LNCAP (cell line): Measurements from ENCODE around the gene TRA2A.

Experiments
- TF ChIP-seq, protein P1 (sequence below): fragments of 450-650 bp; IDR thresholded peaks from 2 replicates; pipeline ENCODE4 v1.5.1; 2017; ENCODE audit warnings: mild to moderate bottlenecking

The TRA2A gene

DNA sequence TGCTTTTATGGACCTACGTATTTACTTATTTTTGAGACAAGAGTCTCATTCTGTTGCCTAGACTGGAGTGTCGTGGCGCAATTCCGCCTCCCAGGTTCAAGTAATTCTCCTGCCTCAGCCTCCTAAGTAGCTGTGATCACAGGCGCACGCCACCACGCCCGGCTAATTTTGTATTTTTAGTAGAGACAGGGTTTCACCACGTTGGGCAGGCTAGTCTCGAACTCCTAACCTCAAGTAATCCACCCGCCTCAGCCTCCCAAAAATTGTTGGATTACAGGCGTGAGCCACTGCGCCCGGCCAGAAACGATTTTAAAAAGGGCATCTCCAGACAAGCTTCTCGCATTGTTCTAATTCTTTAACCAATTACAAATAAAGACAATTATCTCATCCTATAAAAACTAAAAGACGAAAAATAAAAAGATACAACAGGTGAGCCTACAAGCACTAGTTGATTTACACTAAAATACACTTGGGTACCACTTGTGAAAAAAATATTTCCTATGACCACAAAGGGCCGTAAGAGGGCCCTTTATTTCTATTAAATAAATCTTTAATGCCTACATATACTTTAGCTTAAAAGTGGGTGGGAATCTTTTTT, 2.4 kb downstream of the TRA2A start:
- TF ChIP-seq, protein P1, sequence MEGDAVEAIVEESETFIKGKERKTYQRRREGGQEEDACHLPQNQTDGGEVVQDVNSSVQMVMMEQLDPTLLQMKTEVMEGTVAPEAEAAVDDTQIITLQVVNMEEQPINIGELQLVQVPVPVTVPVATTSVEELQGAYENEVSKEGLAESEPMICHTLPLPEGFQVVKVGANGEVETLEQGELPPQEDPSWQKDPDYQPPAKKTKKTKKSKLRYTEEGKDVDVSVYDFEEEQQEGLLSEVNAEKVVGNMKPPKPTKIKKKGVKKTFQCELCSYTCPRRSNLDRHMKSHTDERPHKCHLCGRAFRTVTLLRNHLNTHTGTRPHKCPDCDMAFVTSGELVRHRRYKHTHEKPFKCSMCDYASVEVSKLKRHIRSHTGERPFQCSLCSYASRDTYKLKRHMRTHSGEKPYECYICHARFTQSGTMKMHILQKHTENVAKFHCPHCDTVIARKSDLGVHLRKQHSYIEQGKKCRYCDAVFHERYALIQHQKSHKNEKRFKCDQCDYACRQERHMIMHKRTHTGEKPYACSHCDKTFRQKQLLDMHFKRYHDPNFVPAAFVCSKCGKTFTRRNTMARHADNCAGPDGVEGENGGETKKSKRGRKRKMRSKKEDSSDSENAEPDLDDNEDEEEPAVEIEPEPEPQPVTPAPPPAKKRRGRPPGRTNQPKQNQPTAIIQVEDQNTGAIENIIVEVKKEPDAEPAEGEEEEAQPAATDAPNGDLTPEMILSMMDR: no peak

DNA sequence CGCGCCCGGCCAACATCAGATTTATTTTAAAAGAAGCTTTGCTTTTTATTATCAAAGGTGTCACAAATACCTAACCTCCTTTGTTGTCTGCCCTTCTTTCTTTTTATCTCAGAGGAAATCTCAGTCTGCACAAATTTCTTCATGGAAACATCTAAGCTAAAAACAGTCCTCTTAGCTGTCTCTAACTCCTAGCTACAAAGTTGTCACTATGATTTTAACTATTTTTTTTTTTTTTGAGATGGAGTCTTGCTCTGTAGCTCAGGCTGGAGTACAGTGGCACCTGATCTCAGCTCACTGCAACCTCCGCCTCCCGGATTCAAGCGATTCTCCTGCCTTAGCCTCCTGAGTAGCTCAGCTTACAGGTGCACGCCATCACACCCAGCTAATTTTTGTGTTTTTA, 7.3 kb downstream of the TRA2A start:
- TF ChIP-seq, protein P1: no peak

DNA sequence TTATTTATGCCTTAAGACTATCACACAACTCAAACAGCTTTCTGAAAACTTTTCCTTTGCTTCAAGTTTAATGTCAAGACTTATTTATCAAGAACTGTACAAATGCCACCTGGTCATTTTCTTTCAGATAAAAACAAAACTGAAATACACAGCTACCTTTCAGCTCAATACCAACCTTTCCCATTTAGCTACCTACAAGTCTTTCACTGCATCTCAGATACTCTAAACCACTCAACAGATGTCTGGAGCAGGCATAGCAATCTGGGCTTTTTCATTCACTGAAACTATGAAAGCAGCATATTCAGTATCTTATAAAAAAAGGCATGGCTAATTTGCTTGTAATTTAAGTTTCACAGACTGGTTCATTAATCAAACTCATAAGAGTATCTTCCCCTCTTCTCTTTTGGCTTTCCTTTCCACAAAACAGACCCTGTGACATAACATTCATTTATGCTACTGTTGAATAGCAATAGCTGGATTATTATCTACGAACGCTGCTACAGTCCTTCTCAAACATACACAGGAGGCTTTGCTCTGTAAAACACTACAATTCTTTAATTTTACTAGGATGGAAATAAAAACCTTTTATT, 8.2 kb downstream of the TRA2A start:
- TF ChIP-seq, protein P1: no peak

DNA sequence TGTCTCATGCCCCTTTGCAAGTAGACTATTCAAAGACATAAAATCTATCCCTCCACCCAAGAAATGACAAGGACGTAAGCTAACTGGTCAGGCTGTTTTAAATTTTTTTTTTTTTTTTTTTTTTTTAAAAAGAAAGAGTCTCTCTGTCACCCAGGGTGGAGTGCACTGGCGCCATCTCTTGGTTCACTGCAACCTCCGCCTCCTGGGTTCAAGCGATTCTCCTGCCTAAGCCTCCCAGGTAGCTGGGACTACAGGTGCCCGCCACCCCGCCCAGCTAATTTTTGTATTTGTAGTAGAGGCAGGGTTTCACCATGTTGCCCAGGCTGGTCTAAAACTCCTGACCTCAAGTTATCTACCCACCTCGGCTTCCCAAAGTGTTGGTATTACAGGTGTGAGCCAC, 11.2 kb downstream of the TRA2A start:
- TF ChIP-seq, protein P1: no peak

DNA sequence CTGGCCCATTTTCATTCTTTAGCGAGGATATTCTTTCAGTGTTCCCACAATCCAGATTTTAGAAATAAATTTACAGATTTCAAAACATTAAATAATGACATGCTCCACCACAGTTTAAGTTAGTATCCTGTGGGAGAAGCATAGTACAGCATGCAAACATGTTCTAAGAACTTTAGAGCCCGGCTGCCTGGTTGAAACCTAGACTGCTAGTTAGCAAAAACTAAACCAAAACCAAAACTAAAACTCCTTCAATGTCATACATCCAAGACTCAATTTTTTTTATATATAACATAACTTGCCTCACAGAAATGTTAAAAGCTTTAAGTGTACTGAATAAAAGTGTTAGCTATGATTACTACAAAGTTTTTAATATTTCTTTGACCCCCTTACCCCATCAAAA, 17.0 kb downstream of the TRA2A start:
- TF ChIP-seq, protein P1: no peak

DNA sequence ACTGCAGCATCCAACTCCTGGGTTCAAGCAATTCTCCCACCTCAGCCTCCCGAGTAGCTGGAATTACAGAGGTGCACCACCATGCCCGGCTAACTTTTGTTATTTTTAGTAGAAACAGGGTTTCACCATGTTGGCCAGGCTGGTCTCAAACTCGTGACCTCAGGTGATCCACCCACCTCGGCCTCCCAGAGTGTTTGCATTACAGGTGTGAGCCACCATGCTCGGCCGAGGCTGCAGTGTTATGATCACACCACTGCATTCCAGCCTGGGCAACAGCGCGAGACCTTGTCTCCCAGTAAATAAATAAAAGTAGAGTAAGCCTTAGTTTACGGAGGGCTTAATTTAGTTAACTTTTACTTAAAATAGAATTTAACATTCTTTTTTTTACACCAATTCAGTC, 37.8 kb downstream of the TRA2A start:
- TF ChIP-seq, protein P1: no peak

DNA sequence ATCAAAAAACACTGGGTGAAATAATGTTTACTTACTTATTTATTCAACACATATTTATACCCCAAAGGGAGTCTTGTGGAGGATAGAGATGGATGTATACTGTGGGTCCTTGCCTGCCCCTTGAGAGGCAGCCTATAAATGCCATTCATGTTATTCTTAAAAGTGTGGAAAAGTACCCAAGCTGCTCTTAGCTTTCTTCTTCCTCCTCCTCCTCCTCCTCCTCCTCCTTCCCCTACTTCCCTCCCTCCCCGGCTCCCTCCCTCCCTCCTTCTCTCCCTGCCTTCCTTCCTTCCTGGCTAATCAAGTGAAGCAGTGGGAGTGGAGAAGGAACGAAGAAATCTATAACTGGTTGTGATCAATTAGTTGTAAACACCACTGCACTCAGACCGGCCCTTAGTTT, 40.3 kb downstream of the TRA2A start:
- TF ChIP-seq, protein P1: no peak
